Measurements from ENCODE around the gene CLCN4. TPM values are rescaled to one million over a fixed set of nuclear protein-coding genes. Genes with fewer than 3 reads are reported as not detected.

Gene CLCN4
- total and polyA plus RNA-seq, 10 of the 15 experiments (the other 5 are each of a cell fraction or from before 2014, with no cell fraction given), result 0.90 to 6.9 (median 2.9) TPM

DNA sequence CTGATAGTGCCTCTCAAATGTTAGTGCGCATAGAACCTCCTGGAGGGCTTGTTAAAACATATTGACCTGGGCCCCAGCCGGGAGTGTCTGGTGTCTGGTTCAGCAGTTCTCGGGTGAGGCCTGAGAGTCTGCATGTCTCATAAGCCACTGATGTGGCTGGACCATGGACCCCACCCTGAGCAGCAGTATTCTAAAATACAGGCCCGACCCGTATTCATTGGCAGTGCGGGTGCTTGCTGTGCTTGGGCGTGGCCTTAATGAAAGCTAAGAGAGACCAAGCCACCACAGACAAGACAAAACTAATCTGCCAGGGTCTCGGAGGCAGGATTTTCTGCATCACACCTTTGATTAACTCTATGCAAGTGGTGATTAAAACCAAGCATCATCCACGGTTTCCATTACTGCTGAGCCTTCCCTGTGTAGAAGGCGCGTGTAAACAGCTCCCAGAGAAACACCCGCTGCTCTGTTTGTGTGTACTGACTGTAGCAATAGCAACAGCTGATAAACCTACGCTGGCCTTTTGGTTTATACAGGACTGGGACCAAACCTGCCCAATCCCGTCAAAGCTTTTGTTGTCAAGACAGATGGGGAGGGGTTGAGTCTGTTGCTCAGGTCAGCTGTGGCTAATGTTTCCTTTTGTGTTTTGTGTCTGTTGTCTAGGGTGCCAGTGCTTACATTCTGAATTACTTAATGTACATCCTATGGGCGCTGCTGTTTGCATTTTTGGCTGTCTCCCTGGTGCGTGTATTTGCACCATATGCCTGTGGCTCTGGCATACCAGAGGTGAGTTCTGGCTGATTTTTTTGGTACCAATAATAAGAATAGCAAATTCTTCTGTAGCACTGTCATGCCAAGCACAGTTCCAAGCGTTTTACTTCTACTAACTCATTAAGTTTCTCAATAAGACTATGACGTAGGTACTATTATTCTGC lies 40.8 kb downstream of the CLCN4 start (continued):
- TF ChIP-seq, protein P1, sequence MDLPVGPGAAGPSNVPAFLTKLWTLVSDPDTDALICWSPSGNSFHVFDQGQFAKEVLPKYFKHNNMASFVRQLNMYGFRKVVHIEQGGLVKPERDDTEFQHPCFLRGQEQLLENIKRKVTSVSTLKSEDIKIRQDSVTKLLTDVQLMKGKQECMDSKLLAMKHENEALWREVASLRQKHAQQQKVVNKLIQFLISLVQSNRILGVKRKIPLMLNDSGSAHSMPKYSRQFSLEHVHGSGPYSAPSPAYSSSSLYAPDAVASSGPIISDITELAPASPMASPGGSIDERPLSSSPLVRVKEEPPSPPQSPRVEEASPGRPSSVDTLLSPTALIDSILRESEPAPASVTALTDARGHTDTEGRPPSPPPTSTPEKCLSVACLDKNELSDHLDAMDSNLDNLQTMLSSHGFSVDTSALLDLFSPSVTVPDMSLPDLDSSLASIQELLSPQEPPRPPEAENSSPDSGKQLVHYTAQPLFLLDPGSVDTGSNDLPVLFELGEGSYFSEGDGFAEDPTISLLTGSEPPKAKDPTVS (IDR thresholded peaks at IDR 0.05; ENCODE audit: low read depth, low read length), result no peak
- TF ChIP-seq TBL1XR1 (IDR thresholded peaks at IDR 0.05; ENCODE audit: low read depth, low read length) (no peak), NBN (IDR thresholded peaks at IDR 0.05) (no peak), NR2C2 (IDR thresholded peaks at IDR 0.05; ENCODE audit: borderline replicate concordance, control insufficient read depth, insufficient read length, low read depth) (no peak), CBX5 (IDR thresholded peaks at IDR 0.05; ENCODE audit: low read depth) (no peak), YBX1 (IDR thresholded peaks at IDR 0.05) (no peak), HDGF (IDR thresholded peaks at IDR 0.05) (no peak), ZSCAN29 (IDR thresholded peaks at IDR 0.05) (no peak)
- TF ChIP-seq, protein P2, sequence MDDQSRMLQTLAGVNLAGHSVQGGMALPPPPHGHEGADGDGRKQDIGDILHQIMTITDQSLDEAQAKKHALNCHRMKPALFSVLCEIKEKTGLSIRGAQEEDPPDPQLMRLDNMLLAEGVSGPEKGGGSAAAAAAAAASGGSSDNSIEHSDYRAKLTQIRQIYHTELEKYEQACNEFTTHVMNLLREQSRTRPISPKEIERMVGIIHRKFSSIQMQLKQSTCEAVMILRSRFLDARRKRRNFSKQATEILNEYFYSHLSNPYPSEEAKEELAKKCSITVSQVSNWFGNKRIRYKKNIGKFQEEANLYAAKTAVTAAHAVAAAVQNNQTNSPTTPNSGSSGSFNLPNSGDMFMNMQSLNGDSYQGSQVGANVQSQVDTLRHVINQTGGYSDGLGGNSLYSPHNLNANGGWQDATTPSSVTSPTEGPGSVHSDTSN (IDR thresholded peaks at IDR 0.05; ENCODE audit: insufficient replicate concordance, low read depth, low read length), result no peak
- TF ChIP-seq, protein P3, sequence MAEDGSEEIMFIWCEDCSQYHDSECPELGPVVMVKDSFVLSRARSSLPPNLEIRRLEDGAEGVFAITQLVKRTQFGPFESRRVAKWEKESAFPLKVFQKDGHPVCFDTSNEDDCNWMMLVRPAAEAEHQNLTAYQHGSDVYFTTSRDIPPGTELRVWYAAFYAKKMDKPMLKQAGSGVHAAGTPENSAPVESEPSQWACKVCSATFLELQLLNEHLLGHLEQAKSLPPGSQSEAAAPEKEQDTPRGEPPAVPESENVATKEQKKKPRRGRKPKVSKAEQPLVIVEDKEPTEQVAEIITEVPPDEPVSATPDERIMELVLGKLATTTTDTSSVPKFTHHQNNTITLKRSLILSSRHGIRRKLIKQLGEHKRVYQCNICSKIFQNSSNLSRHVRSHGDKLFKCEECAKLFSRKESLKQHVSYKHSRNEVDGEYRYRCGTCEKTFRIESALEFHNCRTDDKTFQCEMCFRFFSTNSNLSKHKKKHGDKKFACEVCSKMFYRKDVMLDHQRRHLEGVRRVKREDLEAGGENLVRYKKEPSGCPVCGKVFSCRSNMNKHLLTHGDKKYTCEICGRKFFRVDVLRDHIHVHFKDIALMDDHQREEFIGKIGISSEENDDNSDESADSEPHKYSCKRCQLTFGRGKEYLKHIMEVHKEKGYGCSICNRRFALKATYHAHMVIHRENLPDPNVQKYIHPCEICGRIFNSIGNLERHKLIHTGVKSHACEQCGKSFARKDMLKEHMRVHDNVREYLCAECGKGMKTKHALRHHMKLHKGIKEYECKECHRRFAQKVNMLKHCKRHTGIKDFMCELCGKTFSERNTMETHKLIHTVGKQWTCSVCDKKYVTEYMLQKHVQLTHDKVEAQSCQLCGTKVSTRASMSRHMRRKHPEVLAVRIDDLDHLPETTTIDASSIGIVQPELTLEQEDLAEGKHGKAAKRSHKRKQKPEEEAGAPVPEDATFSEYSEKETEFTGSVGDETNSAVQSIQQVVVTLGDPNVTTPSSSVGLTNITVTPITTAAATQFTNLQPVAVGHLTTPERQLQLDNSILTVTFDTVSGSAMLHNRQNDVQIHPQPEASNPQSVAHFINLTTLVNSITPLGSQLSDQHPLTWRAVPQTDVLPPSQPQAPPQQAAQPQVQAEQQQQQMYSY (CRISPR knock-in tag; IDR thresholded peaks at IDR 0.05), result no peak
- TF ChIP-seq, protein P4, sequence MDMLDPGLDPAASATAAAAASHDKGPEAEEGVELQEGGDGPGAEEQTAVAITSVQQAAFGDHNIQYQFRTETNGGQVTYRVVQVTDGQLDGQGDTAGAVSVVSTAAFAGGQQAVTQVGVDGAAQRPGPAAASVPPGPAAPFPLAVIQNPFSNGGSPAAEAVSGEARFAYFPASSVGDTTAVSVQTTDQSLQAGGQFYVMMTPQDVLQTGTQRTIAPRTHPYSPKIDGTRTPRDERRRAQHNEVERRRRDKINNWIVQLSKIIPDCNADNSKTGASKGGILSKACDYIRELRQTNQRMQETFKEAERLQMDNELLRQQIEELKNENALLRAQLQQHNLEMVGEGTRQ (IDR thresholded peaks at IDR 0.05; ENCODE audit: borderline replicate concordance, low read depth, low read length), result no peak

Measured in GM12878 (cell line).